ENCODE results near the gene PRXL2B. TPM values are rescaled to one million over a fixed set of nuclear protein-coding genes. Genes with fewer than 3 reads are reported as not detected.

Gene PRXL2B
- total and polyA plus RNA-seq, 4 donors, result 4.6 to 10.2 (median 8.1) TPM

GRCh38 chr1:2605509-2606395 is 19.2 kb downstream of the PRXL2B start:
- no peaks in the 10 kb centered on the region for H3K9me3 ChIP-seq (ENCODE audit: control insufficient read depth in 4 of 4, low read length in 3 of 4)
- H3K4me3 ChIP-seq (ENCODE audit: low read depth in 1 of 3, low read length in 3 of 3), result no peak overlapping the region
- H3K27ac ChIP-seq (ENCODE audit: low read depth in 1 of 2, low read length in 2 of 2), result no peak overlapping the region
- WGBS, result 90% methylated on average over 48 of the region's 48 CpGs
- H3K4me1 ChIP-seq (ENCODE audit: control insufficient read depth in 4 of 4, insufficient read depth in 4 of 4, low read length in 3 of 4), result no peaks in the 10 kb centered on the region
- no peak overlapping the region for H3K9ac ChIP-seq (ENCODE audit: low read depth in 1 of 2, low read length in 2 of 2)
- no peak for TF ChIP-seq FOXA1 (IDR thresholded peaks at IDR 0.05)
- H3K36me3 ChIP-seq (ENCODE audit: control insufficient read depth in 4 of 4, insufficient read depth in 3 of 4, low read depth in 1 of 4, low read length in 3 of 4), result no peaks in the 10 kb centered on the region
- no peaks in the 10 kb centered on the region for H3K27me3 ChIP-seq (ENCODE audit: control insufficient read depth in 4 of 4, insufficient read depth in 4 of 4, low read length in 3 of 4)
- DNase-seq (ENCODE audit: low spot score), result no peak

GRCh38 chr1:2606396-2606880 is 19.9 kb downstream of the PRXL2B start:
- Histone ChIP-seq H3K36me3 (ENCODE audit: control insufficient read depth in 4 of 4, insufficient read depth in 3 of 4, low read depth in 1 of 4, low read length in 3 of 4) (no peaks in the 10 kb centered on the region), H3K27ac (ENCODE audit: low read depth in 1 of 2, low read length in 2 of 2) (no peak overlapping the region), H3K4me1 (ENCODE audit: control insufficient read depth in 4 of 4, insufficient read depth in 4 of 4, low read length in 3 of 4) (no peaks in the 10 kb centered on the region), H3K9ac (ENCODE audit: low read depth in 1 of 2, low read length in 2 of 2) (no peak overlapping the region), H3K27me3 (ENCODE audit: control insufficient read depth in 4 of 4, insufficient read depth in 4 of 4, low read length in 3 of 4) (no peaks in the 10 kb centered on the region), H3K9me3 (ENCODE audit: control insufficient read depth in 4 of 4, low read length in 3 of 4) (no peaks in the 10 kb centered on the region), H3K4me3 (ENCODE audit: low read depth in 1 of 3, low read length in 3 of 3) (no peak overlapping the region)
- no peak for DNase-seq (ENCODE audit: low spot score)
- 90% methylated on average over 15 of the region's 15 CpGs for WGBS
- TF ChIP-seq HNF4A (conservative IDR thresholded peaks at IDR 0.05) (no peak), GABPA (IDR thresholded peaks at IDR 0.05 in 1 of 2, conservative IDR thresholded peaks at IDR 0.05 in 1 of 2) (no peak), FOXA2 (IDR thresholded peaks at IDR 0.05) (no peak), TAF1 (conservative IDR thresholded peaks at IDR 0.05) (no peak), RAD21 (IDR thresholded peaks at IDR 0.05) (no peak), YY1 (IDR thresholded peaks at IDR 0.05) (no peak), NR2F2 (IDR thresholded peaks at IDR 0.05) (no peak), CTCF (IDR thresholded peaks at IDR 0.05; ENCODE audit: low read depth, low read length, missing input control) (no peak), REST (IDR thresholded peaks at IDR 0.05) (no peak), SP1 (IDR thresholded peaks at IDR 0.05) (no peak), ZBTB33 (IDR thresholded peaks at IDR 0.05) (no peak), ATF3 (IDR thresholded peaks at IDR 0.05) (no peak), HNF4G (IDR thresholded peaks at IDR 0.05) (no peak), JUND (IDR thresholded peaks at IDR 0.05) (no peak), EGR1 (IDR thresholded peaks at IDR 0.05; ENCODE audit: low read depth in 2 of 2) (no peak), FOXA1 (IDR thresholded peaks at IDR 0.05) (no peak)
